ENCODE results near the gene CXCR4.

Gene CXCR4

GRCh38 chr2:136113209-136113971 is 4.6 kb downstream of the CXCR4 start:
- DNase-seq (ENCODE audit: low spot score): no peak
- no peak for TF ChIP-seq CTCF (IDR thresholded peaks at IDR 0.05; ENCODE audit: extremely low read depth, missing control alignments)

- no peak for TF ChIP-seq CTCF (IDR thresholded peaks at IDR 0.05; ENCODE audit: extremely low read depth, missing control alignments)
- DNase-seq (ENCODE audit: low spot score): no peak
These were observed 5.4 kb downstream of the CXCR4 start for GRCh38 chr2:136112317-136113208.

GRCh38 chr2:136111711-136112110 is 6.2 kb downstream of the CXCR4 start:
- TF ChIP-seq CTCF (IDR thresholded peaks at IDR 0.05; ENCODE audit: extremely low read depth, missing control alignments): no peak
- DNase-seq (ENCODE audit: low spot score): no peak

GRCh38 chr2:136110526-136110925 is 7.4 kb downstream of the CXCR4 start:
- no peak for DNase-seq (ENCODE audit: low spot score)
- TF ChIP-seq CTCF (IDR thresholded peaks at IDR 0.05; ENCODE audit: extremely low read depth, missing control alignments): no peak

- no peak for DNase-seq (ENCODE audit: low spot score)
- no peak for TF ChIP-seq CTCF (IDR thresholded peaks at IDR 0.05; ENCODE audit: extremely low read depth, missing control alignments)
These were observed 9.5 kb downstream of the CXCR4 start for GRCh38 chr2:136108463-136108862.

- no peak for DNase-seq (ENCODE audit: low spot score)
- TF ChIP-seq CTCF (IDR thresholded peaks at IDR 0.05; ENCODE audit: extremely low read depth, missing control alignments): no peak
These were observed 10.6 kb downstream of the CXCR4 start for GRCh38 chr2:136107051-136108033.
